Measurements from ENCODE around the gene CYP4F8. TPM values are rescaled to one million over a fixed set of nuclear protein-coding genes. Genes with fewer than 3 reads are reported as not detected.
"Not testable (repeated sequence)": the region's sequence is repeated elsewhere in the genome, so short reads cannot be mapped to it uniquely, and the experiment has no call there.

The CYP4F8 gene
- total and polyA plus RNA-seq, 4 donors = not detected

- Histone ChIP-seq H3K27ac (ENCODE audit: low read depth in 1 of 2, low read length in 2 of 2) (no peak overlapping the region), H3K9me3 (ENCODE audit: control insufficient read depth in 4 of 4, low read length in 3 of 4) (peaks cover 0 to 7% (median 1%) of the 10 kb centered on the region in 4 donors), H3K27me3 (ENCODE audit: control insufficient read depth in 4 of 4, insufficient read depth in 4 of 4, low read length in 3 of 4) (no peaks in the 10 kb centered on the region), H3K4me1 (ENCODE audit: control insufficient read depth in 4 of 4, insufficient read depth in 4 of 4, low read length in 3 of 4) (no peaks in the 10 kb centered on the region), H3K36me3 (ENCODE audit: control insufficient read depth in 4 of 4, insufficient read depth in 3 of 4, low read depth in 1 of 4, low read length in 3 of 4) (no peaks in the 10 kb centered on the region), H3K4me3 (ENCODE audit: low read depth in 1 of 3, low read length in 3 of 3) (no peak overlapping the region), H3K9ac (ENCODE audit: low read depth in 1 of 2, low read length in 2 of 2) (no peak overlapping the region)
- no peak for DNase-seq (ENCODE audit: low spot score)
- 47% methylated on average over 4 of the region's 4 CpGs for WGBS
- TF ChIP-seq MAX (IDR thresholded peaks at IDR 0.05) = no peak
- no peak for TF ChIP-seq HNF4G (IDR thresholded peaks at IDR 0.05)
- no peak for TF ChIP-seq CTCF (IDR thresholded peaks at IDR 0.05; ENCODE audit: low read depth, low read length, missing input control)
- no peak for TF ChIP-seq REST (IDR thresholded peaks at IDR 0.05)
- TF ChIP-seq FOXA2 (IDR thresholded peaks at IDR 0.05) = no peak
- TF ChIP-seq ATF3 (IDR thresholded peaks at IDR 0.05) = no peak
- no peak for TF ChIP-seq NR2F2 (IDR thresholded peaks at IDR 0.05)
- TF ChIP-seq HNF4A (conservative IDR thresholded peaks at IDR 0.05) = no peak
- TF ChIP-seq YY1 (IDR thresholded peaks at IDR 0.05) = no peak
- no peak for TF ChIP-seq FOXA1 (IDR thresholded peaks at IDR 0.05)
- TF ChIP-seq ZBTB33 (IDR thresholded peaks at IDR 0.05) = no peak
- no peak for TF ChIP-seq RXRA (IDR thresholded peaks at IDR 0.05)
- no peak for TF ChIP-seq TAF1 (conservative IDR thresholded peaks at IDR 0.05)
- TF ChIP-seq RAD21 (IDR thresholded peaks at IDR 0.05) = no peak
- no peak for TF ChIP-seq GABPA (IDR thresholded peaks at IDR 0.05 in 1 of 2, conservative IDR thresholded peaks at IDR 0.05 in 1 of 2)
These were observed 23.2 kb upstream of the CYP4F8 start for GRCh38 chr19:15591796-15592195.

- H3K4me3 ChIP-seq (ENCODE audit: low read depth in 1 of 3, low read length in 3 of 3); H3K27ac ChIP-seq (ENCODE audit: low read depth in 1 of 2, low read length in 2 of 2); DNase-seq (ENCODE audit: low spot score); H3K4me1 ChIP-seq (ENCODE audit: control insufficient read depth in 4 of 4, insufficient read depth in 4 of 4, low read length in 3 of 4); H3K27me3 ChIP-seq (ENCODE audit: control insufficient read depth in 4 of 4, insufficient read depth in 4 of 4, low read length in 3 of 4); H3K36me3 ChIP-seq (ENCODE audit: control insufficient read depth in 4 of 4, insufficient read depth in 3 of 4, low read depth in 1 of 4, low read length in 3 of 4); H3K9me3 ChIP-seq (ENCODE audit: control insufficient read depth in 4 of 4, low read length in 3 of 4); H3K9ac ChIP-seq (ENCODE audit: low read depth in 1 of 2, low read length in 2 of 2): not testable (repeated sequence)
- WGBS = 30% methylated on average over 5 of the region's 5 CpGs
These were observed 22.5 kb upstream of the CYP4F8 start for GRCh38 chr19:15592506-15592905.

- 66% methylated on average over 4 of the region's 4 CpGs for WGBS
- DNase-seq (ENCODE audit: low spot score); H3K27ac ChIP-seq (ENCODE audit: low read depth in 1 of 2, low read length in 2 of 2): not testable (repeated sequence)
These were observed 21.3 kb upstream of the CYP4F8 start for GRCh38 chr19:15593766-15594165.

More at GRCh38 chr19:15593766-15594165, 21.3 kb upstream of the CYP4F8 start:
- not testable (repeated sequence) for H3K27me3 ChIP-seq (ENCODE audit: control insufficient read depth in 4 of 4, insufficient read depth in 4 of 4, low read length in 3 of 4); H3K9me3 ChIP-seq (ENCODE audit: control insufficient read depth in 4 of 4, low read length in 3 of 4); H3K36me3 ChIP-seq (ENCODE audit: control insufficient read depth in 4 of 4, insufficient read depth in 3 of 4, low read depth in 1 of 4, low read length in 3 of 4); H3K4me1 ChIP-seq (ENCODE audit: control insufficient read depth in 4 of 4, insufficient read depth in 4 of 4, low read length in 3 of 4); H3K4me3 ChIP-seq (ENCODE audit: low read depth in 1 of 3, low read length in 3 of 3); H3K9ac ChIP-seq (ENCODE audit: low read depth in 1 of 2, low read length in 2 of 2)

All from liver (tissue), 9 donors.